Vagina (tissue), 2 donors: ENCODE results near the gene TOX2.

ENCODE experiments used
- POLR2A ChIP-seq, 2 donors: fragments of 450-650 bp; IDR thresholded peaks; one replicate each; pipeline ENCODE4 v1.6.1; 2017; ENCODE audit warnings: antibody characterized with exemption in 2 of 2, mild to moderate bottlenecking in 2 of 2, moderate library complexity in 2 of 2
- POLR2AphosphoS5 ChIP-seq, 2 donors: sonication (generic); formaldehyde crosslinking; IDR thresholded peaks; one replicate each; pipeline ENCODE4 v1.9.0; 2017; ENCODE audit warnings: antibody characterized with exemption in 2 of 2, mild to moderate bottlenecking in 2 of 2, low read depth in 1 of 2; ENCODE audit not compliant: insufficient read depth in 1 of 2
- TF ChIP-seq, protein P1 (sequence below), 3 experiments: fragments of 450-650 bp in 2 of 3; fragments of 200-600 bp in 1 of 3; sonication (generic) in 1 of 3; IDR thresholded peaks; one replicate each; pipeline ENCODE4 v1.5.1; 2017 to 2019; ENCODE audit warnings: antibody characterized with exemption in 3 of 3, mild to moderate bottlenecking in 2 of 3, moderate library complexity in 2 of 3

GRCh38 chr20:44006126-44006525, 91.5 kb downstream of the TOX2 start:
- TF ChIP-seq, protein P1, sequence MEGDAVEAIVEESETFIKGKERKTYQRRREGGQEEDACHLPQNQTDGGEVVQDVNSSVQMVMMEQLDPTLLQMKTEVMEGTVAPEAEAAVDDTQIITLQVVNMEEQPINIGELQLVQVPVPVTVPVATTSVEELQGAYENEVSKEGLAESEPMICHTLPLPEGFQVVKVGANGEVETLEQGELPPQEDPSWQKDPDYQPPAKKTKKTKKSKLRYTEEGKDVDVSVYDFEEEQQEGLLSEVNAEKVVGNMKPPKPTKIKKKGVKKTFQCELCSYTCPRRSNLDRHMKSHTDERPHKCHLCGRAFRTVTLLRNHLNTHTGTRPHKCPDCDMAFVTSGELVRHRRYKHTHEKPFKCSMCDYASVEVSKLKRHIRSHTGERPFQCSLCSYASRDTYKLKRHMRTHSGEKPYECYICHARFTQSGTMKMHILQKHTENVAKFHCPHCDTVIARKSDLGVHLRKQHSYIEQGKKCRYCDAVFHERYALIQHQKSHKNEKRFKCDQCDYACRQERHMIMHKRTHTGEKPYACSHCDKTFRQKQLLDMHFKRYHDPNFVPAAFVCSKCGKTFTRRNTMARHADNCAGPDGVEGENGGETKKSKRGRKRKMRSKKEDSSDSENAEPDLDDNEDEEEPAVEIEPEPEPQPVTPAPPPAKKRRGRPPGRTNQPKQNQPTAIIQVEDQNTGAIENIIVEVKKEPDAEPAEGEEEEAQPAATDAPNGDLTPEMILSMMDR (IDR thresholded peaks at IDR 0.05) = no peak
- no peak for TF ChIP-seq POLR2A (IDR thresholded peaks at IDR 0.05)
- no peak for TF ChIP-seq POLR2AphosphoS5 (IDR thresholded peaks at IDR 0.05; ENCODE audit: insufficient read depth in 1 of 2, low read depth in 1 of 2)
